HepG2 (cell line): Measurements from ENCODE around the gene EHD1. TPM values are rescaled to one million over a fixed set of nuclear protein-coding genes. Genes with fewer than 3 reads are reported as not detected.
A peak's percentile ranks its signal among the peaks of the same experiment; 100 is the strongest.

ENCODE experiments used
- GABPA ChIP-seq, 2 experiments: IDR thresholded peaks; 2 replicates each; pipeline ENCODE4 v1.6.1; 2011 to 2016; ENCODE audit warnings: low read depth in 2 of 2, low read length in 1 of 2, missing biosample characterization in 1 of 2, missing genetic modification characterization in 1 of 2
- GATA4 ChIP-seq: sonication (generic); IDR thresholded peaks from 2 replicates; pipeline ENCODE4 v1.6.1; 2016; ENCODE audit warnings: antibody characterized with exemption, low read depth, borderline replicate concordance
- HMG20A ChIP-seq: IDR thresholded peaks from 2 replicates; pipeline ENCODE4 v1.6.1; 2016; ENCODE audit warnings: borderline replicate concordance
- IRX3 ChIP-seq: sonication (generic); formaldehyde crosslinking; IDR thresholded peaks from 2 replicates; pipeline ENCODE4 v1.8.1; 2023; ENCODE audit warnings: mild to moderate bottlenecking, low read depth, missing genetic modification reagents, borderline replicate concordance
- KMT2A ChIP-seq: sonication (generic); formaldehyde crosslinking; IDR thresholded peaks from 2 replicates; pipeline ENCODE4 v1.4.0; 2020; ENCODE audit warnings: missing genetic modification reagents
- NFYB ChIP-seq: sonication (generic); formaldehyde crosslinking; IDR thresholded peaks from 2 replicates; pipeline ENCODE4 v1.4.0; 2020; ENCODE audit warnings: missing genetic modification reagents
- NR2C2 ChIP-seq: sonication (generic); formaldehyde crosslinking; IDR thresholded peaks from 2 replicates; pipeline ENCODE4 v1.4.0; 2020; ENCODE audit warnings: missing genetic modification reagents, mild to moderate bottlenecking, moderate library complexity, borderline replicate concordance
- SP1 ChIP-seq, 2 experiments: fragments of 450-650 bp in 1 of 2; sonication (generic) in 1 of 2; formaldehyde crosslinking in 1 of 2; IDR thresholded peaks; 2 replicates each; pipeline versions ENCODE4 v1.4.0 to v1.6.1; 2016 to 2020; ENCODE audit warnings: missing genetic modification reagents in 1 of 2
- SRSF4 ChIP-seq: fragments of 200-400 bp; formaldehyde crosslinking; IDR thresholded peaks from one replicate; pipeline ENCODE4 v1.6.1; 2018; ENCODE audit warnings: mild to moderate bottlenecking, low read depth, low read length, moderate library complexity; ENCODE audit not compliant: poor library complexity, severe bottlenecking
- SYNCRIP ChIP-seq: fragments of 200-400 bp; formaldehyde crosslinking; IDR thresholded peaks from 2 replicates; pipeline ENCODE4 v1.6.1; 2018; ENCODE audit warnings: mild to moderate bottlenecking, low read depth, low read length; ENCODE audit not compliant: insufficient read depth
- TAF15 ChIP-seq: fragments of 200-400 bp; formaldehyde crosslinking; IDR thresholded peaks from one replicate; pipeline ENCODE4 v1.6.1; 2018; ENCODE audit warnings: mild to moderate bottlenecking, low read depth, low read length; ENCODE audit not compliant: poor library complexity, severe bottlenecking
- TARDBP ChIP-seq: sonication (generic); formaldehyde crosslinking; IDR thresholded peaks from 2 replicates; pipeline ENCODE4 v1.8.0; 2022; ENCODE audit warnings: mild to moderate bottlenecking, missing genetic modification reagents
- ZBTB38 ChIP-seq: sonication (generic); formaldehyde crosslinking; IDR thresholded peaks from 2 replicates; pipeline ENCODE4 v1.5.1; 2020; ENCODE audit warnings: mild to moderate bottlenecking, missing genetic modification reagents
- polyA plus RNA-seq, 8 experiments: library from polyadenylated mRNA; depleted of rRNA in 3 of 8; stranded (reverse) in 7 of 8; unstranded in 1 of 8; fragments of >200 nt; fragmentation: Illumina TruSeq in 4 of 8; extraction: Trizol in 4 of 8; gene quantifications; 2 replicates each; pipeline versions ENCODE4 v1.2.1 to v1.2.3, GENCODE V29; 2011 to 2016; ENCODE audit warnings: low read depth in 4 of 8, missing spikeins in 1 of 8, mixed read lengths in 1 of 8; ENCODE audit not compliant: insufficient read depth in 1 of 8
- total RNA-seq, 5 experiments: library from RNA; depleted of rRNA; stranded (reverse); fragments of >200 nt; fragmentation: Illumina TruSeq; extraction: Trizol; gene quantifications; 2 replicates each; pipeline ENCODE4 v1.2.3, GENCODE V29; 2016; ENCODE audit warnings: low read depth in 1 of 5
- TF ChIP-seq, protein P1 (sequence below): sonication (generic); formaldehyde crosslinking; IDR thresholded peaks from 2 replicates; pipeline ENCODE4 v1.5.0; 2020; ENCODE audit warnings: mild to moderate bottlenecking, missing genetic modification reagents, moderate library complexity
- TF ChIP-seq, protein P2 (sequence below): sonication (generic); formaldehyde crosslinking; IDR thresholded peaks from 2 replicates; pipeline ENCODE4 v1.5.0; 2020; ENCODE audit warnings: missing genetic modification reagents, mild to moderate bottlenecking, borderline replicate concordance
- TF ChIP-seq, protein P3 (sequence below), 2 experiments: fragments of 450-650 bp in 1 of 2; sonication (generic) in 1 of 2; formaldehyde crosslinking in 1 of 2; IDR thresholded peaks; 2 replicates each; pipeline versions ENCODE4 v1.6.1 to v1.8.0; 2016 to 2022; ENCODE audit warnings: antibody characterized with exemption in 1 of 2, mild to moderate bottlenecking in 1 of 2, missing genetic modification reagents in 1 of 2

EHD1 gene
- total and polyA plus RNA-seq, 2 of the 13 experiments (the other 11 are each of a cell fraction or from before 2014, with no cell fraction given) = 23.6 to 26.6 TPM

DNA sequence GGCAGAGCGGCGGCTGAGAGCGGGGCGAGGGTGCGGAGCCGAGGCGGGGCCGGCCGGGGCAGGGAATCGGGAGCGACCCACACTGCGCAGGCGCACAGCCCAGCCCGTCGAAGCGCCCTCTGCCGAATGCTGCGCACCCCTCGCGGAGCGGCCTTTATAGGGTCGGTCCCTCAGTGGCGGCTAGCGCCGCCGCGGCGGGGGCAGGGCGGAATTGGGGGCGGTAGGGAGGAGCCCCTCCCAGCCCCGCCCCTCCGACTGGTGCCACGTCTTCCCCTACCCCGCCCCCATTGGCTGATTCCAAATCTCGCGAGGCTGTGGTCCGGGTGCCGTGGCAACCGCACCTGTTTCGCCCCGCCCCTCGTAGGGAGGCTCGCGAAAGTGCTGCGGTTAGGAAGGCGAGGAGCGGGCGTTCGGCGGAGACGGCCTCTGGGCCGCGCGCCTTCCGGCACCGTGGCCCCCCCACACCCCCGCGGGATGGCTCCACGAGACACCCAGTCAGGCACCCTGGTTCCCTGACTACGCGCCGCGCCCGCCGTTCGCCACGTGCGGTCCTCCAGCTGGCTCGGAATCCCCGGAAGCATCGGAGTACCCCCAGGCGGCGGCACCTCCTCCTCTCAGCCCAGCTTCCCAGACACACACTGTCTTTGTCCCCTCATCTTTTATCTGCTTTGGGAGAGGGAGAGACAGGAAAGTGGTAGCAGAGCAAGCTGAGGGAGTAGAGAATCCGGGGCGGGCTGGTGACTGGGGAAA lies at the start of gene EHD1 (continued):
- TF ChIP-seq, protein P1, sequence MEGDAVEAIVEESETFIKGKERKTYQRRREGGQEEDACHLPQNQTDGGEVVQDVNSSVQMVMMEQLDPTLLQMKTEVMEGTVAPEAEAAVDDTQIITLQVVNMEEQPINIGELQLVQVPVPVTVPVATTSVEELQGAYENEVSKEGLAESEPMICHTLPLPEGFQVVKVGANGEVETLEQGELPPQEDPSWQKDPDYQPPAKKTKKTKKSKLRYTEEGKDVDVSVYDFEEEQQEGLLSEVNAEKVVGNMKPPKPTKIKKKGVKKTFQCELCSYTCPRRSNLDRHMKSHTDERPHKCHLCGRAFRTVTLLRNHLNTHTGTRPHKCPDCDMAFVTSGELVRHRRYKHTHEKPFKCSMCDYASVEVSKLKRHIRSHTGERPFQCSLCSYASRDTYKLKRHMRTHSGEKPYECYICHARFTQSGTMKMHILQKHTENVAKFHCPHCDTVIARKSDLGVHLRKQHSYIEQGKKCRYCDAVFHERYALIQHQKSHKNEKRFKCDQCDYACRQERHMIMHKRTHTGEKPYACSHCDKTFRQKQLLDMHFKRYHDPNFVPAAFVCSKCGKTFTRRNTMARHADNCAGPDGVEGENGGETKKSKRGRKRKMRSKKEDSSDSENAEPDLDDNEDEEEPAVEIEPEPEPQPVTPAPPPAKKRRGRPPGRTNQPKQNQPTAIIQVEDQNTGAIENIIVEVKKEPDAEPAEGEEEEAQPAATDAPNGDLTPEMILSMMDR = peak; percentile 89
- TF ChIP-seq GABPA (IDR thresholded peaks at IDR 0.05; ENCODE audit: low read depth, low read length) = no peak
- 0 out of 2 replicates have a peak, but pooled peaks have one; percentile 22 for TF ChIP-seq GABPA (CRISPR knock-in tag; IDR thresholded peaks at IDR 0.05; ENCODE audit: low read depth)
- peak; percentile 26; the same call in 1 of the 2 replicates for TF ChIP-seq GATA4
- TF ChIP-seq ZBTB38 = peak; percentile 81; the same call in 1 of the 2 replicates
- no peak for TF ChIP-seq TAF15
- peak; percentile 70; the same call in 1 of the 2 replicates for TF ChIP-seq SP1 (IDR thresholded peaks at IDR 0.05)
- TF ChIP-seq SP1 (CRISPR knock-in tag; IDR thresholded peaks at IDR 0.05) = peak; percentile 66; the same call in 1 of the 2 replicates
- peak; percentile 68 for TF ChIP-seq NFYB
- TF ChIP-seq IRX3 (CRISPR knock-in tag) = peak; percentile 84; the same call in 1 of the 2 replicates
- TF ChIP-seq, protein P2, sequence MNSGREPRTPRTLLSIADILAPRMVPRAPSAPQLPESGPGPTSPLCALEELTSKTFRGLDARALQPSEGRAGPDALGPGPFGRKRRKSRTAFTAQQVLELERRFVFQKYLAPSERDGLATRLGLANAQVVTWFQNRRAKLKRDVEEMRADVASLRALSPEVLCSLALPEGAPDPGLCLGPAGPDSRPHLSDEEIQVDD = no peak
- no peak; the same call in 1 of the 2 replicates for TF ChIP-seq TARDBP (CRISPR knock-in tag)
- peak; percentile 54 for TF ChIP-seq NR2C2
- TF ChIP-seq, protein P3, sequence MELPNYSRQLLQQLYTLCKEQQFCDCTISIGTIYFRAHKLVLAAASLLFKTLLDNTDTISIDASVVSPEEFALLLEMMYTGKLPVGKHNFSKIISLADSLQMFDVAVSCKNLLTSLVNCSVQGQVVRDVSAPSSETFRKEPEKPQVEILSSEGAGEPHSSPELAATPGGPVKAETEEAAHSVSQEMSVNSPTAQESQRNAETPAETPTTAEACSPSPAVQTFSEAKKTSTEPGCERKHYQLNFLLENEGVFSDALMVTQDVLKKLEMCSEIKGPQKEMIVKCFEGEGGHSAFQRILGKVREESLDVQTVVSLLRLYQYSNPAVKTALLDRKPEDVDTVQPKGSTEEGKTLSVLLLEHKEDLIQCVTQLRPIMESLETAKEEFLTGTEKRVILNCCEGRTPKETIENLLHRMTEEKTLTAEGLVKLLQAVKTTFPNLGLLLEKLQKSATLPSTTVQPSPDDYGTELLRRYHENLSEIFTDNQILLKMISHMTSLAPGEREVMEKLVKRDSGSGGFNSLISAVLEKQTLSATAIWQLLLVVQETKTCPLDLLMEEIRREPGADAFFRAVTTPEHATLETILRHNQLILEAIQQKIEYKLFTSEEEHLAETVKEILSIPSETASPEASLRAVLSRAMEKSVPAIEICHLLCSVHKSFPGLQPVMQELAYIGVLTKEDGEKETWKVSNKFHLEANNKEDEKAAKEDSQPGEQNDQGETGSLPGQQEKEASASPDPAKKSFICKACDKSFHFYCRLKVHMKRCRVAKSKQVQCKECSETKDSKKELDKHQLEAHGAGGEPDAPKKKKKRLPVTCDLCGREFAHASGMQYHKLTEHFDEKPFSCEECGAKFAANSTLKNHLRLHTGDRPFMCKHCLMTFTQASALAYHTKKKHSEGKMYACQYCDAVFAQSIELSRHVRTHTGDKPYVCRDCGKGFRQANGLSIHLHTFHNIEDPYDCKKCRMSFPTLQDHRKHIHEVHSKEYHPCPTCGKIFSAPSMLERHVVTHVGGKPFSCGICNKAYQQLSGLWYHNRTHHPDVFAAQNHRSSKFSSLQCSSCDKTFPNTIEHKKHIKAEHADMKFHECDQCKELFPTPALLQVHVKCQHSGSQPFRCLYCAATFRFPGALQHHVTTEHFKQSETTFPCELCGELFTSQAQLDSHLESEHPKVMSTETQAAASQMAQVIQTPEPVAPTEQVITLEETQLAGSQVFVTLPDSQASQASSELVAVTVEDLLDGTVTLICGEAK (IDR thresholded peaks at IDR 0.05) = no peak
- TF ChIP-seq, protein P3 (CRISPR knock-in tag; IDR thresholded peaks at IDR 0.05) = peak; percentile 48
- TF ChIP-seq KMT2A (CRISPR knock-in tag) = peak; percentile 55; the same call in 1 of the 2 replicates
- no peak for TF ChIP-seq SRSF4
- TF ChIP-seq SYNCRIP = no peak
- no peak for TF ChIP-seq HMG20A (CRISPR knock-in tag)
